K562 (cell line): ENCODE results near the gene AP3M1.

Source experiments
- MTA2 ChIP-seq: fragments of 450-650 bp; IDR thresholded peaks from 2 replicates; pipeline ENCODE4 v1.6.1; 2016; ENCODE audit warnings: low read depth
- NRF1 ChIP-seq, 2 experiments: fragments of 450-650 bp; IDR thresholded peaks in 1 of 2; conservative IDR thresholded peaks in 1 of 2; 2 replicates each; pipeline ENCODE4 v1.6.1; 2014; ENCODE audit warnings: mild to moderate bottlenecking in 2 of 2
- POLR2A ChIP-seq: fragments of 450-650 bp; conservative IDR thresholded peaks from 2 replicates; pipeline ENCODE4 v1.6.1; 2016
- ZNF224 ChIP-seq: sonication (generic); formaldehyde crosslinking; IDR thresholded peaks from 2 replicates; pipeline ENCODE4 v1.8.0; 2022; ENCODE audit warnings: mild to moderate bottlenecking, missing genetic modification reagents
- TF ChIP-seq, protein P1 (sequence below): fragments of 250-450 bp; sonication (Bioruptor Pico); IDR thresholded peaks from 2 replicates; pipeline ENCODE4 v1.5.0; 2020; ENCODE audit warnings: mild to moderate bottlenecking

DNA sequence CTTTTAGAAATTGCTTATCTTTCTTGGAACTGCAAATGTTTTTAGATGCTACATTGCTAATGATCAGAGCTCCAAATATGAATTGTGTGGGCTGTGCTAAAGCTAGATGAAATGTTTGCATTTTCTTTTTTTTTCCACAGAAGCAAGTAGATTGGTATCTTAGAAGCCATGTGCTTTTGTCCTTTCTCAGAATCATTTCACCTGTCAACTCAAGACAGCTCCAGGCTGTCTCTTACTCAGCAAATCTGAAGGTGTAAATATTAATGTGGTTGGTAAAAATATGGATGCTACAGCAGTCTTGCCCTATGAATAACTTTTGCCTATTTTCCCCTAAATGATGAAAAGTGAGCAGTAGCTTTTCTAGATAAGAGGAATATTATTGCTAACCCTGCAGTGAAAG lies 41.2 kb downstream of the AP3M1 start:
- TF ChIP-seq POLR2A (no peak), ZNF224 (no peak), MTA2 (no peak), NRF1 (conservative IDR thresholded peaks at IDR 0.05 in 1 of 2, IDR thresholded peaks at IDR 0.05 in 1 of 2) (no peak)
- TF ChIP-seq, protein P1, sequence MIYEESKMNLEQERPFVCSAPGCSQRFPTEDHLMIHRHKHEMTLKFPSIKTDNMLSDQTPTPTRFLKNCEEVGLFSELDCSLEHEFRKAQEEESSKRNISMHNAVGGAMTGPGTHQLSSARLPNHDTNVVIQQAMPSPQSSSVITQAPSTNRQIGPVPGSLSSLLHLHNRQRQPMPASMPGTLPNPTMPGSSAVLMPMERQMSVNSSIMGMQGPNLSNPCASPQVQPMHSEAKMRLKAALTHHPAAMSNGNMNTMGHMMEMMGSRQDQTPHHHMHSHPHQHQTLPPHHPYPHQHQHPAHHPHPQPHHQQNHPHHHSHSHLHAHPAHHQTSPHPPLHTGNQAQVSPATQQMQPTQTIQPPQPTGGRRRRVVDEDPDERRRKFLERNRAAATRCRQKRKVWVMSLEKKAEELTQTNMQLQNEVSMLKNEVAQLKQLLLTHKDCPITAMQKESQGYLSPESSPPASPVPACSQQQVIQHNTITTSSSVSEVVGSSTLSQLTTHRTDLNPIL (CRISPR knock-in tag) = no peak
